OCI-LY1 (cell line): Measurements from ENCODE around the gene YLPM1.

Experiments used
- H2AFZ ChIP-seq: fragments of 200-600 bp; sonication (generic), shearing (Covaris generic); 2 replicates; pipeline ENCODE4 v1.6.0; 2014; ENCODE audit warnings: antibody characterized with exemption, mild to moderate bottlenecking, low read length
- H3F3A ChIP-seq: fragments of 200-600 bp; sonication (generic), shearing (Covaris generic); 2 replicates; pipeline ENCODE4 v1.6.0; 2014; ENCODE audit warnings: mild to moderate bottlenecking, antibody characterized with exemption, low read length, moderate library complexity; ENCODE audit not compliant: insufficient read depth
- H3K27ac ChIP-seq: fragments of 200-600 bp; sonication (generic); 2 replicates; pipeline ENCODE4 v1.5.1; 2014; ENCODE audit warnings: low read length, mixed run types, mild to moderate bottlenecking, low read depth; ENCODE audit not compliant: poor library complexity, severe bottlenecking
- H3K27me3 ChIP-seq: fragments of 200-600 bp; sonication (generic); 2 replicates; pipeline ENCODE4 v1.6.0; 2014; ENCODE audit warnings: antibody characterized with exemption, mild to moderate bottlenecking, low read length, moderate library complexity; ENCODE audit not compliant: insufficient read depth
- H3K36me3 ChIP-seq: fragments of 200-600 bp; sonication (generic); 2 replicates; pipeline ENCODE4 v1.6.1; 2014; ENCODE audit warnings: mild to moderate bottlenecking, antibody characterized with exemption, low read length, moderate library complexity, mixed read lengths; ENCODE audit not compliant: insufficient read depth
- H3K4me1 ChIP-seq: fragments of 200-600 bp; sonication (generic); 2 replicates; pipeline ENCODE4 v1.5.1; 2014; ENCODE audit warnings: mild to moderate bottlenecking, low read length, moderate library complexity; ENCODE audit not compliant: insufficient read depth, severe bottlenecking
- H3K4me2 ChIP-seq: fragments of 200-600 bp; sonication (generic), shearing (Covaris generic); 2 replicates; pipeline ENCODE4 v1.6.1; 2014; ENCODE audit warnings: low read length
- H3K4me3 ChIP-seq: fragments of 200-600 bp; sonication (generic); 2 replicates; pipeline ENCODE4 v1.5.1; 2014; ENCODE audit warnings: low read length, low read depth, mild to moderate bottlenecking, mixed read lengths; ENCODE audit not compliant: poor library complexity, severe bottlenecking
- H3K79me2 ChIP-seq: fragments of 200-600 bp; shearing (Covaris generic); 2 replicates; pipeline ENCODE4 v1.6.1; 2016; ENCODE audit warnings: mixed run types, low read length, mixed read lengths; ENCODE audit not compliant: insufficient read depth
- H3K9ac ChIP-seq: fragments of 200-600 bp; sonication (generic), shearing (Covaris generic); 2 replicates; pipeline ENCODE4 v1.6.1; 2014; ENCODE audit warnings: mild to moderate bottlenecking, low read length, mixed read lengths
- H3K9me2 ChIP-seq: fragments of 200-600 bp; sonication (generic), shearing (Covaris generic); 2 replicates; pipeline ENCODE4 v1.6.1; 2014; ENCODE audit warnings: low read depth, mild to moderate bottlenecking, low read length, mixed read lengths
- H3K9me3 ChIP-seq: fragments of 200-600 bp; shearing (Covaris generic); 2 replicates; pipeline ENCODE4 v1.6.1; 2014; ENCODE audit warnings: low read length, mixed read lengths
- H4K20me1 ChIP-seq: fragments of 200-600 bp; sonication (generic), shearing (Covaris generic); 2 replicates; pipeline ENCODE4 v1.6.0; 2016; ENCODE audit warnings: mild to moderate bottlenecking, low read length; ENCODE audit not compliant: insufficient read depth
- CTCF ChIP-seq: fragments of 200-600 bp; sonication (generic), shearing (Covaris generic); IDR thresholded peaks from 2 replicates; pipeline ENCODE4 v1.5.1; 2017; ENCODE audit warnings: mild to moderate bottlenecking, antibody characterized with exemption, low read length, moderate library complexity, mixed read lengths
- EZH2 ChIP-seq: fragments of 200-600 bp; sonication (generic), shearing (Covaris generic); IDR thresholded peaks from 2 replicates; pipeline ENCODE4 v1.8.0; 2017; ENCODE audit warnings: borderline replicate concordance, mixed run types, mild to moderate bottlenecking, antibody characterized with exemption, low read length, moderate library complexity, mixed read lengths

Gene YLPM1

GRCh38 chr14:74855945-74856344 lies 92.8 kb downstream of the YLPM1 start:
- H2AFZ ChIP-seq = no peak overlapping the region
- H3K9me3 ChIP-seq = no peaks in the 10 kb centered on the region
- no peak overlapping the region for H3K4me2 ChIP-seq
- TF ChIP-seq CTCF (no peak), EZH2 (no peak)
- no peak overlapping the region for H3K4me3 ChIP-seq
- H3K27me3 ChIP-seq = no peaks in the 10 kb centered on the region
- H3K4me1 ChIP-seq = no peaks in the 10 kb centered on the region
- no peaks in the 10 kb centered on the region for H4K20me1 ChIP-seq
- no peaks in the 10 kb centered on the region for H3F3A ChIP-seq
- H3K9ac ChIP-seq = no peak overlapping the region
- H3K9me2 ChIP-seq = no peaks in the 10 kb centered on the region
- H3K79me2 ChIP-seq = no peaks in the 10 kb centered on the region
- no peak overlapping the region for H3K27ac ChIP-seq
- no peaks in the 10 kb centered on the region for H3K36me3 ChIP-seq

DNA sequence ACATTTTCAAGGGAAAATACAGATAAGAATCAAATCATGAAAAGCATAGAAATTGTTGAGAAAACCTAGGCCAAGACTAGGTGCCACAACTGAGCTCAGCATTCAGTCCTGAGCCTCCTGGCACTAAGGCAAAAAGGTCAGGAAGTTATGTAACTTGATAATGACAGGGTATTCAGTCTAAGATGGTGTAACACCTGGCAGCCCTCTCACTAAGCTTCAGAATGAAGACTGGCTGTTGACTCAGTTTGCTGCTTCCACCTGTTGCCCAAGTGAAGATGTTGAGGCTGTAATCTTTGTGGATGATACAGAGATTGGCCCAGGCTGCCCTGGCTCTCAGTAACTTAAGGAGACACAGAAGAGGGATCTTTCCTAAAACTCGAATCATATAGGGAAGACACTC lies 93.2 kb downstream of the YLPM1 start:
- H3K27me3 ChIP-seq = no peaks in the 10 kb centered on the region

GRCh38 chr14:74858022-74858421 lies 94.9 kb downstream of the YLPM1 start:
- H3K9ac ChIP-seq = no peak overlapping the region
- H3K79me2 ChIP-seq = no peaks in the 10 kb centered on the region
- H3K9me2 ChIP-seq = no peaks in the 10 kb centered on the region
- H3K4me3 ChIP-seq = no peak overlapping the region
- H3K9me3 ChIP-seq = no peaks in the 10 kb centered on the region
- H3K27me3 ChIP-seq = no peaks in the 10 kb centered on the region; the same call in 1 of the 2 replicates
- H3K27ac ChIP-seq = no peak overlapping the region
- no peak overlapping the region for H3K4me2 ChIP-seq
- no peaks in the 10 kb centered on the region for H3F3A ChIP-seq
- no peaks in the 10 kb centered on the region for H3K4me1 ChIP-seq
- no peak overlapping the region for H2AFZ ChIP-seq
- no peaks in the 10 kb centered on the region for H4K20me1 ChIP-seq
- no peaks in the 10 kb centered on the region for H3K36me3 ChIP-seq
- TF ChIP-seq CTCF = no peak
- no peak for TF ChIP-seq EZH2

More for the DNA sequence above, 93.2 kb downstream of the YLPM1 start:
- Histone ChIP-seq H3K4me3 (no peak overlapping the region), H3K27ac (no peak overlapping the region), H3K9ac (no peak overlapping the region), H3F3A (no peaks in the 10 kb centered on the region), H3K9me3 (no peaks in the 10 kb centered on the region), H2AFZ (no peak overlapping the region), H3K79me2 (no peaks in the 10 kb centered on the region), H3K36me3 (no peaks in the 10 kb centered on the region), H3K4me1 (no peaks in the 10 kb centered on the region), H4K20me1 (no peaks in the 10 kb centered on the region), H3K9me2 (no peaks in the 10 kb centered on the region), H3K4me2 (no peak overlapping the region)
- TF ChIP-seq CTCF (no peak), EZH2 (no peak)
